Daoy (cell line): Measurements from ENCODE around the gene AKAP9. TPM values are rescaled to one million over a fixed set of nuclear protein-coding genes. Genes with fewer than 3 reads are reported as not detected.
"Not testable (repeated sequence)": the region's sequence is repeated elsewhere in the genome, so short reads cannot be mapped to it uniquely, and the experiment has no call there.

Experiments used
- DNase-seq: peaks from one replicate; pipeline ENCODE4 v3.0.0-alpha.2; 2015; ENCODE audit warnings: low read depth
- total RNA-seq: library from RNA; depleted of rRNA; stranded (reverse); fragments of >200 nt; shearing (Covaris generic); gene quantifications from 2 replicates; pipeline ENCODE4 v1.2.3, GENCODE V29; 2014

AKAP9 gene
- total RNA-seq, 1 experiment from 2014 or later: 34.2 TPM

- DNase-seq: no peak
Measured at GRCh38 chr7:92006046-92006445, 65.4 kb downstream of the AKAP9 start.

GRCh38 chr7:92010215-92010614 is 69.6 kb downstream of the AKAP9 start:
- no peak for DNase-seq

- DNase-seq: no peak
Measured at GRCh38 chr7:92013611-92014010, 72.9 kb downstream of the AKAP9 start.

GRCh38 chr7:92020636-92021035 is 80.0 kb downstream of the AKAP9 start:
- no peak for DNase-seq

GRCh38 chr7:92025260-92025659 is 84.6 kb downstream of the AKAP9 start:
- DNase-seq: no peak

- not testable (repeated sequence) for DNase-seq
Measured at GRCh38 chr7:92026635-92027034, 86.0 kb downstream of the AKAP9 start.

GRCh38 chr7:92027128-92027527 is 86.5 kb downstream of the AKAP9 start:
- DNase-seq: not testable (repeated sequence)

- no peak for DNase-seq
Measured at GRCh38 chr7:92028226-92028625, 87.6 kb downstream of the AKAP9 start.

GRCh38 chr7:92028686-92029085 is 88.0 kb downstream of the AKAP9 start:
- DNase-seq: no peak

- no peak for DNase-seq
Measured at GRCh38 chr7:92034116-92034515, 93.5 kb downstream of the AKAP9 start.

GRCh38 chr7:92035576-92035975 is 94.9 kb downstream of the AKAP9 start:
- no peak for DNase-seq

GRCh38 chr7:92039900-92040299 is 99.2 kb downstream of the AKAP9 start:
- DNase-seq: no peak

- no peak for DNase-seq
Measured at GRCh38 chr7:92042056-92042737, 101.5 kb downstream of the AKAP9 start.

- no peak for DNase-seq
Measured at GRCh38 chr7:92043098-92043497, 102.4 kb downstream of the AKAP9 start.

GRCh38 chr7:92043637-92044036 is 103.0 kb downstream of the AKAP9 start:
- no peak for DNase-seq

- no peak for DNase-seq
Measured at GRCh38 chr7:92044148-92044547, 103.5 kb downstream of the AKAP9 start.

- no peak for DNase-seq
Measured at GRCh38 chr7:92044940-92045339, 104.3 kb downstream of the AKAP9 start.

GRCh38 chr7:92051655-92052054 is 111.0 kb downstream of the AKAP9 start:
- no peak for DNase-seq

- DNase-seq: no peak
Measured at GRCh38 chr7:92052159-92052558, 111.5 kb downstream of the AKAP9 start.

GRCh38 chr7:92052684-92053083 is 112.0 kb downstream of the AKAP9 start:
- DNase-seq: no peak

- DNase-seq: no peak
Measured at GRCh38 chr7:92053312-92053711, 112.7 kb downstream of the AKAP9 start.

GRCh38 chr7:92056286-92056685 is 115.6 kb downstream of the AKAP9 start:
- DNase-seq: no peak

- no peak for DNase-seq
Measured at GRCh38 chr7:92057375-92057774, 116.7 kb downstream of the AKAP9 start.

GRCh38 chr7:92058040-92058439 is 117.4 kb downstream of the AKAP9 start:
- DNase-seq: no peak
